Measurements from ENCODE around the gene CACNA2D3.

- no peak for TF ChIP-seq POLR2A (IDR thresholded peaks at IDR 0.05)
- TF ChIP-seq CTCF (IDR thresholded peaks at IDR 0.05) = no peak
These were observed 385.6 kb downstream of the CACNA2D3 start for GRCh38 chr3:54507876-54508460.

Measured in upper lobe of left lung (tissue), 4 donors.